ENCODE data around the gene HYAL1.

The HYAL1 gene

DNA sequence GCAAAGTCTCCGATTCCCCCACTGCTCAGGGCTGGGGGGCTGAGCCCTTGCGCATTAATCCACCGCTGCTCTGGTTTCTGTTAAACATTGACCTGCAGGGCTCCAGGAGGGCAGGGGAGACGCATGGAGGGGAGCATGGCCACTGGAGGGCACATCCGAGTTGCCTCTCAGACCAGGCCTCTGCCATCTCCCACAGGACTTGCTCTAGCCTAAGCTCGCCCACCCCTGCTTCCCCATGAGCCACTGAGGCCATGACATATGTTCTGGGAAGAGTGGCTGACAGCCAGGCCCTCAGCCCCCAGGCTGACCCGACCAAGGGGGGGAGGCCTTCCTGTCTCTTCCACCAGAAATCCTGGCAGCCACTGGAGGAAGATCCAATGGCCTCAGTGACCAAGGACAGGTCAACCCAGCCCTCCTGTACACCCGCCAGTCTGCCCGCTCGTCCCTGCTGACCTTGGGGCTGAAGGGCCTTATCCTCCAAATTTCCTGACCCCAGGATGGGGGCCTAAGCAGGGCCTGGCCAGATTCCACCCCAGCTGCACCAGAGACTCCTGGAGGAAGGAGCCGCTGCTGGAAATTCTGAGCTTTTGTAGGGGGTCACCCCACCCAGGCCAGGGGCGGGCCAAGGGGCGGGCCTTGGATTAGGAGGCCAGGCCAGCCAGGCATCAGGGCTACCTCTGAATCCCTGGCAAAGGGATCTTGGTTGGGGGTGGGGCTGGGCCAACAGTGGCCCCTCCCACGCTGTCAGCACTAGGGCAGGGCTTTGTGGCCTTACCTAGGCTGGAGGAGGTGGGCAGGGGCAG lies at the start of gene HYAL1:
Gene HYAL1 (minus strand): TSS at position 562 of the 803 bp plus-strand sequence. CDS start 618 bp downstream, outside the sequence.
- TF ChIP-seq CTCF (IDR thresholded peaks at IDR 0.05; ENCODE audit: low read depth, low read length, missing control alignments), result peak; percentile 17
- no peak within 1 kb of the TSS for H3K4me3 ChIP-seq (replicated peaks; ENCODE audit: low read depth, low read length)
- DNase-seq (ENCODE audit: extremely low read depth, low read depth), result no peak

DNA sequence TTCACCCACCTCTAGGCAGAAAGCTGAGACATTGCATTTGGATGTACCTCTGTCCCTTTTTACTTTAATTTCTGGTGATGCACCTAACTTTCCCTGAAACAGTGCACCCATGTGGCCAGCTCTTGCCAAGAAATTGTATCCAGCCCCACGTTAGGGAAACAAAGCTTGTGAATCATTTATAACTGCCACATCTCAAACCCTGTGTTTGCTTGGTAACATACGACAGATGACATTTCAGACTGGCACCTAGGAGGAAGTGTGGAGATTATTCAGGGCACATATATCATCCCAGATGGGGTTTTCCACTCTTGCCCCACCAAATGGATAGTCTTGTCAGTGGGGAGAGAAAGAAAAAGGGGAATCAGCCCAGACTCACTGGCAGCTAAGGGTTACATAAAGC lies 49.4 kb upstream of the HYAL1 start:
- DNase-seq (ENCODE audit: extremely low read depth, low read depth), result no peak
- H3K4me3 ChIP-seq (replicated peaks; ENCODE audit: low read depth, low read length), result no peak overlapping the region
- TF ChIP-seq CTCF (IDR thresholded peaks at IDR 0.05; ENCODE audit: low read depth, low read length, missing control alignments), result peak; percentile 20

- TF ChIP-seq CTCF (IDR thresholded peaks at IDR 0.05; ENCODE audit: low read depth, low read length, missing control alignments), result no peak
- peak overlapping the region; percentile 75 for H3K4me3 ChIP-seq (replicated peaks; ENCODE audit: low read depth, low read length)
- DNase-seq (ENCODE audit: extremely low read depth, low read depth), result no peak
Observed at GRCh38 chr3:50351323-50351697, 47.9 kb upstream of the HYAL1 start.

GRCh38 chr3:50350527-50351322 lies 47.4 kb upstream of the HYAL1 start, which contains the start of the genes CYB561D2 and NPRL2:
Gene CYB561D2 (plus strand): TSS chr3:50350862. CDS start chr3:50351434, 572 bp downstream.
Gene NPRL2 (minus strand): TSS chr3:50350775. CDS start chr3:50350652, 123 bp downstream.
- no peak for TF ChIP-seq CTCF (IDR thresholded peaks at IDR 0.05; ENCODE audit: low read depth, low read length, missing control alignments)
- DNase-seq (ENCODE audit: extremely low read depth, low read depth), result no peak
- peak within 1 kb of the TSS; percentile 75 for H3K4me3 ChIP-seq (replicated peaks; ENCODE audit: low read depth, low read length)

DNA sequence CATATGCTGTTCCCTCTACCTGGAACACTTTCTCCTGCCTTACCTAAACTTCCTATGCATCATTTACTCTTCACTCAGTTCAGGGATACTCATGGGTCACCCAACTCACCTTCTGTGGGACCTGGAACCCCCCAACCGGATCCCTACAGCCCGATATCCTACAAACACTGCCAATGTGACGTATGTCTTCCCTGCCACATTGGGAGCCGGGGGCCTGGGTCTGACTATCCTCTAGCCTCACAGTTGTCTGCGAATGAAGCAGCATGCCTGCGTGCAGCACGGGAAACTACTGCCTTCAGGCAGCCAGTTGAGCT lies 46.8 kb upstream of the HYAL1 start:
- no peak for TF ChIP-seq CTCF (IDR thresholded peaks at IDR 0.05; ENCODE audit: low read depth, low read length, missing control alignments)
- DNase-seq (ENCODE audit: extremely low read depth, low read depth), result no peak
- H3K4me3 ChIP-seq (replicated peaks; ENCODE audit: low read depth, low read length), result peak overlapping the region; percentile 75

DNA sequence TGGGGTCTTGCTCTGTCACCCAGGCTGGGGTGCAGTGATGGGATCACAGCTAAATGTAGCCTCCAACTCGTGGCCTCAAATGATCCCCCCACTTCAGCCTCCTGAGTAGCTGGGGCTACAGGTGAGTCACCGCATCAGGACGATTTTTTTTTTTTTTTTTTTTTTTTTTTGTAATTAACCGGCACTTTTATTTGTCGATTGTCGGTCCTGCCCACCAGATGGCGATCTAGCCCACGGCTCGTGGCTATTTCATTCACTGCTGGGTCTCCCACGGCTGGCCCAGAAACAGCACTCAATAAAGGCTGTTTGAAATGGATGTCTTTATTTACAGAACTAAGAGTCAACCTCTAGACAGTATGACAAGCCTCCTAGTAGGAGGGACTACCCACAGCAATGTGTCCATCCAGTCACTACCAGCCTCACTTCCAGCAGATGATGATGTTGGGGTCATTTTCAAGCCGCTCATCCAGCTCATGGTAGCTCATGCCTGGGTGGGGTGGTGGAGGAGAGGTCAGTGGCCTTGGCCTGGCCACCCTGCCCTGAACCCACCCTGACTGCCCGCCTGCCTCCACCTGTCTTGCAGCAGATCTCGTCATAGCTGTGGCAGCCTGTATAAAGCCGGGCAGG lies 43.9 kb upstream of the HYAL1 start:
- H3K4me3 ChIP-seq (replicated peaks; ENCODE audit: low read depth, low read length), result no peak overlapping the region
- peak; percentile 62 for TF ChIP-seq CTCF (IDR thresholded peaks at IDR 0.05; ENCODE audit: low read depth, low read length, missing control alignments)
- DNase-seq (ENCODE audit: extremely low read depth, low read depth), result no peak
